GM21423 (cell line): Measurements from ENCODE around the gene OR1J2.

Experiments used
- ATAC-seq: cut with Tn5 transposase; IDR thresholded peaks from one replicate; pipeline ENCODE4 v1.9.1; 2021; ENCODE audit warnings: mild to moderate bottlenecking, moderate library complexity; ENCODE audit not compliant: unreplicated experiment

Gene OR1J2

DNA sequence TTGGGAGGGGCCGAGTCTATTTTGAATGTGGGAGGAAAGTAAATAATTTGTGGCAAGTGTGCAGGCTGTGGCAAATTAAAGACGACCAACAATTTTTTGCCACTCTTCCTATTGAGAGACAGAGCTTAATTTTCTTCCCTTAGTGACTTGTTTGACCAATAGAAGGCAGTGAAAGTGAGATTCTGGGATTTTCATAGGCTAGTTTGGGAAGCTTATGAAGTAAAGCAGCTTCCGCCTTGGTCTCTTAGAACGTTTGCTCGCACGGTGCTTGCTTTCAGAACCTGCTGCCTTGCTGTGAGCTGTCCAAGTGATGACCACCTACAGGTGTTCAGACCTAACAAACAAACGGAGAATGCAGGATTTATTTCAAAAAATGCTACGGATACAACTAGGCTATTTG, 35.6 kb downstream of the OR1J2 start:
- ATAC-seq, result no peak

DNA sequence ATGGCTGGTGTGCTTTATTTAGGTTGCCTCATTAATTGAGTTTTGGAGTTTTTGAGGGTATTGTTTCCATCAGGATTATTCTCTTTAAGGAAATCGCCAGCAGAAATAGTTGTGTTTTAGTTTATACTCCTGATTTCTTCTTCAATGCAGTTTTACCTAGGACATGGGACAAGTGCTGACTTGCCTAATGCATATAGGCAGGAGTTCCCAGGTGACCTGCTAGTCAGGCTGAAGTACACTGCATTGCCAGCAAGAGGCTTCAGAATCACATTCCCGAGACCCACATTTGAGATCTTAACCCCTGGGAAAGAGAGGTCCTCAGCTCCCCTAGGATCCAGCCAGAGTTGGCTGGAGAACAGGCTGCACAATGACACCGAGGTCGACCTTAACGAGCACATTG, 40.8 kb downstream of the OR1J2 start:
- ATAC-seq, result no peak

- ATAC-seq, result no peak
Observed at GRCh38 chr9:122552812-122553211, 42.2 kb downstream of the OR1J2 start, which contains the start of gene OR1N2. Gene OR1N2 (plus strand): TSS chr9:122553112. CDS start chr9:122553212, 100 bp downstream.
